Smooth muscle cell (in vitro differentiated cells): Measurements from ENCODE around the gene UBE2QL1. TPM values are rescaled to one million over a fixed set of nuclear protein-coding genes. Genes with fewer than 3 reads are reported as not detected.

Experiments used
- DNase-seq: peaks from one replicate; lab custom pipeline; 2025; ENCODE audit not compliant: unreplicated experiment; lab: John Stamatoyannopoulos, UW
- H2AFZ ChIP-seq: fragments of 200-600 bp; sonication (generic); 2 replicates; pipeline ENCODE4 v1.6.0; 2016; ENCODE audit warnings: antibody characterized with exemption, low read depth, mild to moderate bottlenecking
- H3F3A ChIP-seq: fragments of 200-600 bp; sonication (generic); 2 replicates; pipeline ENCODE4 v1.6.0; 2017; ENCODE audit warnings: antibody characterized with exemption, low read depth
- H3K27ac ChIP-seq: fragments of 200-600 bp; sonication (generic); 2 replicates; pipeline ENCODE4 v1.5.1; 2016; ENCODE audit warnings: low read depth, mild to moderate bottlenecking
- H3K27me3 ChIP-seq: fragments of 200-600 bp; sonication (generic); 2 replicates; pipeline ENCODE4 v1.6.1; 2016; ENCODE audit warnings: low read depth, mild to moderate bottlenecking
- H3K36me3 ChIP-seq: fragments of 200-600 bp; sonication (generic); 2 replicates; pipeline ENCODE4 v1.5.1; 2016; ENCODE audit warnings: low read depth
- H3K4me1 ChIP-seq: fragments of 200-600 bp; sonication (generic); 2 replicates; pipeline ENCODE4 v1.5.1; 2016; ENCODE audit warnings: low read depth
- H3K4me2 ChIP-seq: fragments of 200-600 bp; sonication (generic); 2 replicates; pipeline ENCODE4 v1.6.0; 2016; ENCODE audit warnings: mild to moderate bottlenecking
- H3K4me3 ChIP-seq: fragments of 200-600 bp; sonication (generic); 2 replicates; pipeline ENCODE4 v1.5.1; 2016; ENCODE audit warnings: mild to moderate bottlenecking
- H3K79me2 ChIP-seq: fragments of 200-600 bp; sonication (generic); 2 replicates; pipeline ENCODE4 v1.6.0; 2016; ENCODE audit warnings: low read depth, mild to moderate bottlenecking
- H3K9ac ChIP-seq: fragments of 200-600 bp; sonication (generic); 2 replicates; pipeline ENCODE4 v1.6.0; 2016; ENCODE audit warnings: low read depth
- H3K9me3 ChIP-seq: fragments of 200-600 bp; sonication (generic); replicated peaks from 2 replicates; pipeline ENCODE4 v1.5.1; 2016; ENCODE audit warnings: low read depth
- H4K20me1 ChIP-seq: fragments of 200-600 bp; sonication (generic); 2 replicates; pipeline ENCODE4 v1.6.0; 2016; ENCODE audit warnings: low read depth
- WGBS: methylation state at CpG from one replicate; pipeline ENCODE4 v1.1.7; 2016; ENCODE audit warnings: low lambda C conversion rate; 5-methylcytosine and 5-hydroxymethylcytosine counted together
- polyA plus RNA-seq: library from polyadenylated mRNA; unstranded; fragments of >200 nt; fragmentation: Nextera tagmentation; extraction: Ambion mirVana; gene quantifications from 2 replicates; pipeline ENCODE4 v1.2.1, GENCODE V29; 2016
- total RNA-seq: library from RNA; depleted of rRNA; stranded (reverse); fragments of >200 nt; gene quantifications from 2 replicates; pipeline ENCODE4 v1.2.3, GENCODE V29; 2014
- TF ChIP-seq, protein P1 (sequence below): fragments of 200-600 bp; sonication (generic); IDR thresholded peaks from 2 replicates; pipeline ENCODE4 v1.5.1; 2017; ENCODE audit warnings: borderline replicate concordance, mild to moderate bottlenecking, antibody characterized with exemption; ENCODE audit not compliant: insufficient read depth, poor library complexity, severe bottlenecking

Gene UBE2QL1
- total and polyA plus RNA-seq, 2 experiments from 2014 or later = 1.2 to 1.3 TPM

DNA sequence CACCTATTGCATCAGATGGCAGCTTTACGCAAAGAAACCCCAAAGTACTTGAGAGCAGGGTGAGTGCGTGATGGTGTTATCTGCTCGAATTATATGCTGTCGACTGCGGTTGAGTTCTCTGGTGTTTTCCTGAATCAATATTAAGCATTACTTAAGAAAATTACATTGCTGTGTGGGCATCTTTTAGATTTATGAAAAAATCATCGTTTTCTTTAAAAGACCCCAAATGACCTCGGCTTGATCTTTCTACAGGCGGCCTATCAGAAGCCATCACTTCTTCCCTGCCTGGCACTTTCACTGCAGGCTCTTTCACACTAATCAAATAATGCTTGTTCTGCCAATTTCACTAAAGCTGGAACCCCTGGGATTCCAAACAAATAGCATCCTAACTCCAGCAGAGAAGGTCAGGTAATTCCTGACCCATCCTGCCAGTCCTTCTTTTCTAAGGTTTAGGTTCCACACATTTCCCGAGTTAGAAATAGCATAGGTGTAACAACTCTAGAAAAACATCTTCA lies 1.7 kb downstream of the UBE2QL1 start:
- no peak overlapping the region for H3K27ac ChIP-seq
- TF ChIP-seq, protein P1, sequence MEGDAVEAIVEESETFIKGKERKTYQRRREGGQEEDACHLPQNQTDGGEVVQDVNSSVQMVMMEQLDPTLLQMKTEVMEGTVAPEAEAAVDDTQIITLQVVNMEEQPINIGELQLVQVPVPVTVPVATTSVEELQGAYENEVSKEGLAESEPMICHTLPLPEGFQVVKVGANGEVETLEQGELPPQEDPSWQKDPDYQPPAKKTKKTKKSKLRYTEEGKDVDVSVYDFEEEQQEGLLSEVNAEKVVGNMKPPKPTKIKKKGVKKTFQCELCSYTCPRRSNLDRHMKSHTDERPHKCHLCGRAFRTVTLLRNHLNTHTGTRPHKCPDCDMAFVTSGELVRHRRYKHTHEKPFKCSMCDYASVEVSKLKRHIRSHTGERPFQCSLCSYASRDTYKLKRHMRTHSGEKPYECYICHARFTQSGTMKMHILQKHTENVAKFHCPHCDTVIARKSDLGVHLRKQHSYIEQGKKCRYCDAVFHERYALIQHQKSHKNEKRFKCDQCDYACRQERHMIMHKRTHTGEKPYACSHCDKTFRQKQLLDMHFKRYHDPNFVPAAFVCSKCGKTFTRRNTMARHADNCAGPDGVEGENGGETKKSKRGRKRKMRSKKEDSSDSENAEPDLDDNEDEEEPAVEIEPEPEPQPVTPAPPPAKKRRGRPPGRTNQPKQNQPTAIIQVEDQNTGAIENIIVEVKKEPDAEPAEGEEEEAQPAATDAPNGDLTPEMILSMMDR = no peak
- no peak overlapping the region for H3K9ac ChIP-seq
- H3K79me2 ChIP-seq = no peaks in the 10 kb centered on the region
- WGBS = 60% methylated on average over 9 of the region's 9 CpGs
- H2AFZ ChIP-seq = no peak overlapping the region
- peaks cover 51% of the 10 kb centered on the region for H3K27me3 ChIP-seq
- H3K4me1 ChIP-seq = peaks cover 19% of the 10 kb centered on the region
- H4K20me1 ChIP-seq = peaks cover 18% of the 10 kb centered on the region
- H3F3A ChIP-seq = no peaks in the 10 kb centered on the region
- no peaks in the 10 kb centered on the region for H3K36me3 ChIP-seq
- no peak overlapping the region for H3K4me3 ChIP-seq
- no peaks in the 10 kb centered on the region for H3K9me3 ChIP-seq
- H3K4me2 ChIP-seq = peak overlapping the region; percentile 36
- DNase-seq = no peak

DNA sequence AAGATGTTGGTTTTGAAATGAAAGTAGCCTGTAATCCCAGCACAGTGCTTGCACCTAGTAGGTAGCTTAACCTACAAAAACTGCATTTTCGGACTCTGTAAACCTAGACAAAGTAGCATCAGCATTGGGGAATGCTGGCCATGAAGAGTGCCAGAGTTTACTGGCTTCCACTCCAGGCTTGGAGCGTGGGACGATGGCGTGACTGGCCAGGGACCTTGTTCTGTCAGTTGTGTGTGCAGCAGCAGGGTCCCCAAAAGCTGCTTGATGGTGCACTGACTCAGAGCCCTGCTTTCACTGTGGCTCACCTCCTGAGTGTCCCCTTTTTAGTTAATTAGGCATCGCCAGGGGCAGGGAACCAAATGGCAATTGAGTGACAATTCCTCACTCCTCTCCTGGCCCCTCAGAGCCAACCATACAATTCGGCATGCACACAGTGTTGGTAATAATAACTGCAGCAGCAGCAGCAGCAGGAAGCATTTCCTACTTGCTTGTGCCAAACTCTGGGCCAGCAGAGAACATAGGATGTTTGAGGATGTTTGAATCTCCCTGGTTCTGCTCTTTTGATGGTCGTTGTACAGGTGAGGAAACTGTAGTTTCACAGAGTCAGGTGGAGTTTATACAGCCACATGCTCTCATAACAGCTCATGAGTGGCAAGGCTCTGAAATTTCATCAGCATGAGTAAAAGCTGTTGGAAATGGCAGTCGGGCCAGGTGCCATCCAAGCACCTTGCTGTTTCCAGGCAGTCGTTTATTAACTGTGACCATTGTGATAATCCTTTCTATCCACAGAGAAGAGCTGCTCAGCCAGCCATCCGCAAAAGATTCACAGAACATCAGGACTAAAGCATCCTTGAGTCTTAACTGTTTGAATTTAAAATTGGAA lies 4.2 kb downstream of the UBE2QL1 start:
- Histone ChIP-seq H3K4me1 (peaks cover 19% of the 10 kb centered on the region), H3K9ac (no peak overlapping the region), H3K27ac (no peak overlapping the region), H3K4me3 (no peak overlapping the region), H3K79me2 (no peaks in the 10 kb centered on the region), H3K36me3 (no peaks in the 10 kb centered on the region), H4K20me1 (peaks cover 18% of the 10 kb centered on the region), H3K27me3 (peaks cover 51% of the 10 kb centered on the region), H3K4me2 (no peak overlapping the region), H3F3A (no peaks in the 10 kb centered on the region), H3K9me3 (no peaks in the 10 kb centered on the region), H2AFZ (no peak overlapping the region)
- no peak for DNase-seq
- TF ChIP-seq, protein P1 = no peak
- WGBS = 85% methylated on average over 10 of the region's 10 CpGs

DNA sequence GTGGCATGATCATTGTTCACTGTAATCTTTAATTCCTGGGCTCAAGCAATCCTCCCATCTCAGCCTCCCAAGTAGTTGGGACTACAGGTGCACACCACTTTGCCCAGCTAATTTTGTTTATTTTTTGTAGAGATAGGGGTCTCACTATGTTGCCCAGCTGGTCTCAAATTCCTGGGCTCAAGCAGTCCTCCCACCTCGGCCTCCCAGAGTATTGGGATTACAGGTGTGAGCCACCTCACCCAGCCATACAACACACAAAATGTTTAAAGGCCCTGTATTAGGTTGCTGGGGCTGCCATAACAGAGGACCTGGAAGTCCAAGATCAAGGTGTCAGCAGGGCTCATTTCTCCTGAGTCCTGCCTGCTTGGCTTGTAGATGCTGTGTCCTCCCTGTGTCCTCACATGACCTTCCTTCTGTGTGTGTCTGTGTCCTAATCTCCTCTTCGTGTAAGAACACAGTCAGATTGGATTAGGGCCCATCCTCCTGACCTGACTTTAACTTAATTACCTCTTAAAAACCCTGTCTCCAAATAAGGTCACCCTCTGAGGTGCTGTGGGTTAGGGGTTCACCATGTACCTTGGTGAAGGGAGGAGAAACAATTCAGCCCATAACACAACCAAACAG lies 5.4 kb downstream of the UBE2QL1 start:
- 64% methylated on average over 2 of the region's 2 CpGs for WGBS
- H3K4me3 ChIP-seq = no peak overlapping the region
- H3K4me1 ChIP-seq = peaks cover 19% of the 10 kb centered on the region
- DNase-seq = no peak
- no peak overlapping the region for H2AFZ ChIP-seq
- no peak overlapping the region for H3K27ac ChIP-seq
- peaks cover 18% of the 10 kb centered on the region for H4K20me1 ChIP-seq
- H3K4me2 ChIP-seq = no peak overlapping the region
- H3F3A ChIP-seq = no peaks in the 10 kb centered on the region
- no peaks in the 10 kb centered on the region for H3K9me3 ChIP-seq
- peaks cover 48% of the 10 kb centered on the region for H3K27me3 ChIP-seq
- H3K79me2 ChIP-seq = no peaks in the 10 kb centered on the region
- H3K36me3 ChIP-seq = no peaks in the 10 kb centered on the region
- no peak overlapping the region for H3K9ac ChIP-seq
- TF ChIP-seq, protein P1 = no peak
